Fibroblast of mammary gland (primary cell): Measurements from ENCODE around the gene IER5L.

ENCODE experiments used
- DNase-seq: peaks from one replicate; pipeline ENCODE4 v3.0.0-alpha.2; 2010; ENCODE audit warnings: low read depth
- H3K4me3 ChIP-seq: 2 replicates; pipeline ENCODE4 v1.5.1; 2011; ENCODE audit warnings: low read depth, mild to moderate bottlenecking, low read length, moderate library complexity; ENCODE audit not compliant: control insufficient read depth
- CTCF ChIP-seq: conservative IDR thresholded peaks from 2 replicates; pipeline ENCODE4 v1.5.1; 2011; ENCODE audit warnings: low read depth, low read length, inconsistent platforms; ENCODE audit not compliant: control insufficient read depth, insufficient read depth

Gene IER5L

GRCh38 chr9:129154866-129155477, 23.1 kb downstream of the IER5L start:
- no peak overlapping the region for H3K4me3 ChIP-seq
- DNase-seq = no peak
- TF ChIP-seq CTCF = no peak

- no peak for TF ChIP-seq CTCF
Measured at GRCh38 chr9:129151469-129151868, 26.6 kb downstream of the IER5L start.

GRCh38 chr9:129150672-129151211, 27.3 kb downstream of the IER5L start:
- no peak for DNase-seq
- no peak for TF ChIP-seq CTCF
- no peak overlapping the region for H3K4me3 ChIP-seq

More at GRCh38 chr9:129151469-129151868, 26.6 kb downstream of the IER5L start:
- no peak for DNase-seq
- no peak overlapping the region for H3K4me3 ChIP-seq

- no peak for DNase-seq
- no peak for TF ChIP-seq CTCF
- no peak overlapping the region for H3K4me3 ChIP-seq
Measured at GRCh38 chr9:129150122-129150521, 27.9 kb downstream of the IER5L start.

- DNase-seq = no peak
- H3K4me3 ChIP-seq = no peak overlapping the region
- no peak for TF ChIP-seq CTCF
Measured at GRCh38 chr9:129149442-129149841, 28.6 kb downstream of the IER5L start.

GRCh38 chr9:129148463-129149204, 29.4 kb downstream of the IER5L start:
- DNase-seq = no peak
- no peak overlapping the region for H3K4me3 ChIP-seq
- no peak for TF ChIP-seq CTCF
